GM18873 (cell line): Measurements from ENCODE around the gene ATP10D.

Experiments used
- ATAC-seq: cut with Tn5 transposase; IDR thresholded peaks from one replicate; pipeline ENCODE4 v1.9.1; 2021; ENCODE audit warnings: mild to moderate bottlenecking, moderate library complexity, moderate number of reproducible peaks; ENCODE audit not compliant: unreplicated experiment, low FRiP score

The ATP10D gene

GRCh38 chr4:47570816-47571215 is 85.7 kb downstream of the ATP10D start:
- ATAC-seq, result no peak

- no peak for ATAC-seq
These were observed 87.9 kb downstream of the ATP10D start for GRCh38 chr4:47572981-47573380.

GRCh38 chr4:47577779-47578553 is 92.9 kb downstream of the ATP10D start:
- ATAC-seq, result no peak

- no peak for ATAC-seq
These were observed 94.2 kb downstream of the ATP10D start for GRCh38 chr4:47579235-47579634.

- no peak for ATAC-seq
These were observed 105.2 kb downstream of the ATP10D start for GRCh38 chr4:47590325-47590724.

- no peak for ATAC-seq
These were observed 112.6 kb downstream of the ATP10D start for GRCh38 chr4:47597696-47598095.

- ATAC-seq, result no peak
These were observed 113.2 kb downstream of the ATP10D start for GRCh38 chr4:47598320-47598719.

- ATAC-seq, result no peak
These were observed 113.8 kb downstream of the ATP10D start for GRCh38 chr4:47598896-47599295.

GRCh38 chr4:47606482-47606881 is 121.4 kb downstream of the ATP10D start:
- ATAC-seq, result no peak

GRCh38 chr4:47612116-47613023 is 127.3 kb downstream of the ATP10D start:
- ATAC-seq, result no peak

- no peak for ATAC-seq
These were observed 130.3 kb downstream of the ATP10D start for GRCh38 chr4:47615385-47615784.

GRCh38 chr4:47617607-47618006 is 132.5 kb downstream of the ATP10D start:
- ATAC-seq, result no peak

GRCh38 chr4:47619691-47620090 is 134.6 kb downstream of the ATP10D start:
- ATAC-seq, result no peak

- no peak for ATAC-seq
These were observed 136.1 kb downstream of the ATP10D start for GRCh38 chr4:47621181-47621580.

GRCh38 chr4:47624031-47624441 is 139.0 kb downstream of the ATP10D start:
- no peak for ATAC-seq

- ATAC-seq, result no peak
These were observed 146.1 kb downstream of the ATP10D start for GRCh38 chr4:47631161-47631560.

GRCh38 chr4:47639531-47639930 is 154.5 kb downstream of the ATP10D start:
- no peak for ATAC-seq

GRCh38 chr4:47640911-47641310 is 155.8 kb downstream of the ATP10D start:
- ATAC-seq, result no peak

- ATAC-seq, result no peak
These were observed 156.7 kb downstream of the ATP10D start for GRCh38 chr4:47641755-47642154.

- no peak for ATAC-seq
These were observed 157.2 kb downstream of the ATP10D start for GRCh38 chr4:47642191-47642830.
